Ectodermal cell (in vitro differentiated cells): ENCODE data around the gene LAMTOR4.
A peak's percentile ranks its signal among the peaks of the same experiment; 100 is the strongest.

Experiments used
- H3K27ac ChIP-seq: 2 replicates; pipeline ENCODE4 v1.7.0; 2013; ENCODE audit warnings: mild to moderate bottlenecking, low read depth, low read length; ENCODE audit not compliant: insufficient read depth, poor library complexity, severe bottlenecking
- H3K27me3 ChIP-seq: 2 replicates; pipeline ENCODE4 v1.7.0; 2013; ENCODE audit warnings: mild to moderate bottlenecking, low read length; ENCODE audit not compliant: insufficient read depth, control insufficient read depth, poor library complexity, severe bottlenecking
- H3K36me3 ChIP-seq: one replicate; pipeline ENCODE4 v1.7.0; 2013; ENCODE audit warnings: low read length; ENCODE audit not compliant: control insufficient read depth, insufficient read depth
- H3K4me1 ChIP-seq: one replicate; pipeline ENCODE4 v1.7.0; 2013; ENCODE audit warnings: low read length; ENCODE audit not compliant: control insufficient read depth, insufficient read depth
- H3K4me3 ChIP-seq: 2 replicates; pipeline ENCODE4 v1.7.0; 2013; ENCODE audit warnings: low read depth, low read length, control low read depth; ENCODE audit not compliant: insufficient read depth
- H3K9me3 ChIP-seq: 2 replicates; pipeline ENCODE4 v1.7.0; 2013; ENCODE audit warnings: mild to moderate bottlenecking, low read length, moderate library complexity; ENCODE audit not compliant: control insufficient read depth
- WGBS, 2 experiments: methylation state at CpG; one replicate each; pipeline ENCODE4 v1.1.7; 2013; ENCODE audit warnings: missing lambda C conversion rate in 2 of 2; 5-methylcytosine and 5-hydroxymethylcytosine counted together

Gene LAMTOR4

DNA sequence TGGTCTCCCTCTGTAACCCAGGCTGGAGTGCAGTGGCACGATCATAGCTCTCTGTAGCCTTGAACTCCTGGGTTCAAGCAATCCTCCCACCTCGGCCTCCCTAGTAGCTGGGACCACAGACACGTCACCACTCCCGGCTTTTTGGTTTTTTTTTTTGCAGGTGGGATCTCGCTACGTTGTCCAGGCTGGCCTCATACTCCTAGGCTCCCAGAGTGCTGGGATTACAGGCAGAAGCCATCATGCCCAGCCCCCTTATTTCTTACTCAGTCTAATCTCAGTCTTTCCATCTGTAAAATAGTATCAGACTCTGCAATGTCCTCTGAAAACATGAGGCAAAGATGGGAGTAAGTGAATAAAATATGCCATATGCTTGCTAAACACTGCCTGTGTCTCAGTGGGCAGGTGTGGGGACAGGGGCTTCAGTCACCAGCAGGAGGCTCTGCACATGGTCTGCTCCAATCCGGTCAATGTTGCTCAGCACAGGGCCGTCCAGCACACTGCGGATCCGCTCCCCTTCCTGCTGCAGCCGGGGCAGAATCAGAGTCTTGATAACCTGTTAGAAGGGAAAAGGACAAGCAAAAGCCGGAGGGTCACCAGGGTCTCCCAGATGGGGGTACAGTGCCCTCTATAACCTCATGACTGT is 39.1 kb upstream of the LAMTOR4 start:
- no peaks in the 10 kb centered on the region for H3K9me3 ChIP-seq
- H3K4me1 ChIP-seq = no peaks in the 10 kb centered on the region
- H3K4me3 ChIP-seq = no peak overlapping the region
- no peaks in the 10 kb centered on the region for H3K27me3 ChIP-seq
- H3K36me3 ChIP-seq = peaks cover 66% of the 10 kb centered on the region
- no peak overlapping the region for H3K27ac ChIP-seq
- WGBS, 2 experiments = 85 to 86% methylated on average over 12 of the region's 12 CpGs

- no peaks in the 10 kb centered on the region for H3K9me3 ChIP-seq
- no peak overlapping the region for H3K27ac ChIP-seq
- H3K4me3 ChIP-seq = no peak overlapping the region
- H3K36me3 ChIP-seq = peaks cover 53% of the 10 kb centered on the region
- H3K4me1 ChIP-seq = no peaks in the 10 kb centered on the region
- H3K27me3 ChIP-seq = no peaks in the 10 kb centered on the region
- 95 to 96% methylated on average over 7 of the region's 7 CpGs for WGBS, 2 experiments
Observed at GRCh38 chr7:100111156-100111555, 37.6 kb upstream of the LAMTOR4 start.

DNA sequence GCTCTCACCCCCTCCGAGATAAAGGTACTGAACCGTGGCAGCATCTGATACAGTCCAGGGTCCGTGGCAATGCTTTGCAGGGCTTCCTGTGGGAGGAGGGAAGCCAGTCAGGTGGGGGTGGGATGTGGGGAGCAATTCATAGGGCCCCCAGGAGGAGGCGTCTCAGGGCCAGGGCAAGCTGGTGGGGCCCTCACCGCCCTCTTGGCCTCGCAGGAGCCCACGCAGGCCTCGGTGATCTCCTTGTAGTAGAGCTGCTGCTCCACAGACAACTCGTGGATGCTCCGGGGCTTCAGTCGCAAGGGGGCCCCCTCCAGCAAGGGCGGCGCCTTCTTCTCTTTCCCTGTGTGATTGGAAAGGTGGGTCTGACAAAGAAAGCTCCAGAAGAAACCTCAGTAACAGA is 36.8 kb upstream of the LAMTOR4 start:
- no peaks in the 10 kb centered on the region for H3K9me3 ChIP-seq
- no peaks in the 10 kb centered on the region for H3K4me1 ChIP-seq
- H3K36me3 ChIP-seq = peaks cover 52% of the 10 kb centered on the region
- no peaks in the 10 kb centered on the region for H3K27me3 ChIP-seq
- H3K4me3 ChIP-seq = no peak overlapping the region
- 94 to 96% methylated on average over 13 of the region's 13 CpGs for WGBS, 2 experiments
- H3K27ac ChIP-seq = no peak overlapping the region

GRCh38 chr7:100115026-100115425 is 33.7 kb upstream of the LAMTOR4 start:
- WGBS, 2 experiments = 92 to 95% methylated on average over 7 of the region's 7 CpGs
- Histone ChIP-seq H3K4me1 (no peaks in the 10 kb centered on the region), H3K27me3 (no peaks in the 10 kb centered on the region), H3K9me3 (no peaks in the 10 kb centered on the region), H3K27ac (no peak overlapping the region), H3K4me3 (no peak overlapping the region), H3K36me3 (peaks cover 28% of the 10 kb centered on the region)

GRCh38 chr7:100118388-100119071 is 30.2 kb upstream of the LAMTOR4 start:
- H3K9me3 ChIP-seq = no peaks in the 10 kb centered on the region
- H3K4me1 ChIP-seq = peaks cover 3% of the 10 kb centered on the region
- whole genome bisulfite sequencing, 2 experiments = 20 to 21% methylated on average over 18 of the region's 18 CpGs
- H3K27ac ChIP-seq = no peak overlapping the region
- H3K4me3 ChIP-seq = peak overlapping the region; percentile 83
- no peaks in the 10 kb centered on the region for H3K27me3 ChIP-seq
- H3K36me3 ChIP-seq = peaks cover 7% of the 10 kb centered on the region

DNA sequence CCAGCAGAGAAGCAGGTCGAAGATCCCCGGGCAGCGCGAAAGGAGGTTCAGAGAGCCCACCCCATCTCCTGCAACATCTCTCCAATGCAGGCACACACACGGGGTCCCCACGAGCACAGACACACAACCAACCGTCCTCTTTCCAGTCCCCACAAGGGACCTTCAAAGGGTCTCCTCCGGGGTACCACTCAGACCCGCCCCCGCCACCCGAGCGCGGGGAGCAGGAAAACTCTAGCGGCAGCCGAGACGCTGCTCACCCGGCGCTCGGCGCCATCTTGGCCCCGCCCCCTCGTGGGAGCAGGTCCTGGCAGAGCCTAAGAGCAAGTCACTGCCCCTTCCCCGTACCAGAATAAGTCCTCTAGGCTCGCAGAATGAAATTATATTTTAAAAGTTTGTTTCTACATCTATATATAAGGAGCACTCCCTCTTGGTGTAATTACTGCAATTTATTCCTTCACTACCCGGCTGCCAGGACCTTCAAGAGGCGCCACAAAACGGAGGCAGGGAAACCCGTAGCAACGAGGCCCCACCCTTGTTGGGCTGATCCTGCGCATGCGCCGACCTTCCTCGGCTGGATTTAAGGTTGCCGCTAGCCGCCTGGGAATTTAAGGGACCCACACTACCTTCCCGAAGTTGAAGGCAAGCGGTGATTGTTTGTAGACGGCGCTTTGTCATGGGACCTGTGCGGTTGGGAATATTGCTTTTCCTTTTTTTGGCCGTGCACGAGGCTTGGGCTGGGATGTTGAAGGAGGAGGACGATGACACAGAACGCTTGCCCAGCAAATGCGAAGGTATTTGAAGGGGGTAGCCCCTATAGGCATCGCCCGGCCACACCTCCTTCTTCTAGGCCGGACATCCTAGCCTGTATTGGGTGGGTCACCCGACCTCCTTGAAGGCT is 29.4 kb upstream of the LAMTOR4 start, which contains the start of the genes CNPY4 and TAF6:
Gene CNPY4, plus strand, starts transcription at position 563 of the 898 bp plus-strand sequence. Its CDS starts 111 bp downstream, at position 674.
Gene TAF6, minus strand, starts transcription at position 287 of the 898 bp plus-strand sequence. CDS start 5,149 bp downstream, outside the sequence.
- H3K4me1 ChIP-seq = peaks cover 3% of the 10 kb centered on the region
- no peaks in the 10 kb centered on the region for H3K27me3 ChIP-seq
- H3K36me3 ChIP-seq = no peaks in the 10 kb centered on the region
- peak within 1 kb of the TSS; percentile 99 for H3K27ac ChIP-seq
- 1% methylated on average over 48 of the region's 49 CpGs for WGBS, 2 experiments
- H3K4me3 ChIP-seq = peak within 1 kb of the TSS; percentile 83
- no peaks in the 10 kb centered on the region for H3K9me3 ChIP-seq

DNA sequence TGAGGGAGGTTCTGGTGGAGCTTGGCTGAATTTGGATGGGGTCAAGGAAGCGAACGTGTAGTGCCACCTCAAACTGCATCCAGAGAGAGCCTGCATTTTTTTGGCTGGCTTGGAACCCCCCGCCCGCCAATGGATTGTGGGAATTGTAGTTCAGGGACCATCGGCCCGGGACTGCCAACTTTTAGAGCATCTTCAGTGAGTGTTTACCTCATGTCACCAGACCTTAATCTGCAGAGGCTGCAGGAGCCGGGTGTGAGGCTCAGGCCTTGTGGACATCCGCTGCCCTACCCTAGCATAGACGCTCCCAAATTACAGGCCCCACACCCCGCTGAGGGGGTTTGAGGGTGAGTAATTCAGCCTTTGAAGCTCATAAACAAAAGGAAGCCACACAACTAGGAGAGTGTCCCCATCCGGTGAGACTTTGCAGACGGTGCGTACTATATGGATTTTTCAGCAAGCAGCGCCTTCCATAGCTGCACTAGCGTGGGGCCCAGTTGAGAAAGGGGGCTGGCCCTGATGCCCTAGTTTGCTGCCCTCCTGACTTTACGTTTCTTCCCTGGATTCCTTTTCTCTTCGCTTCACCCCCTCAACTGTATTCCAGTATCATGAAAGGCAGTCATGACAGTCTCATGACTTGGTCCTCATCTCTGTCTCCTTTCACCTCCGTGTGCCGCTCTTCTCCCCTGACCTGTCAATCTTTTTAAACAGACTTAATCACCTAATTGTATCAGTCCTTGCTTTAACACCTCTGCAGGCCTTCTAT is 28.6 kb upstream of the LAMTOR4 start:
- peak overlapping the region; percentile 83 for H3K4me3 ChIP-seq
- H3K36me3 ChIP-seq = no peaks in the 10 kb centered on the region
- H3K27ac ChIP-seq = peak overlapping the region; percentile 99
- H3K27me3 ChIP-seq = no peaks in the 10 kb centered on the region
- 13 to 16% methylated on average over 19 of the region's 19 CpGs for WGBS, 2 experiments
- peaks cover 3% of the 10 kb centered on the region for H3K4me1 ChIP-seq
- H3K9me3 ChIP-seq = no peaks in the 10 kb centered on the region

- 49 to 58% methylated on average over 1 of the region's 1 CpG for WGBS, 2 experiments
- Histone ChIP-seq H3K27ac (no peak overlapping the region), H3K9me3 (no peaks in the 10 kb centered on the region)
Observed at GRCh38 chr7:100120733-100121036, 28.0 kb upstream of the LAMTOR4 start.

GRCh38 chr7:100122067-100122466 is 26.7 kb upstream of the LAMTOR4 start:
- Histone ChIP-seq H3K36me3 (no peaks in the 10 kb centered on the region), H3K27me3 (no peaks in the 10 kb centered on the region), H3K4me1 (peaks cover 3% of the 10 kb centered on the region), H3K9me3 (no peaks in the 10 kb centered on the region), H3K27ac (no peak overlapping the region), H3K4me3 (no peak overlapping the region)
- WGBS, 2 experiments = 77 to 83% methylated on average over 13 of the region's 13 CpGs

More at GRCh38 chr7:100120733-100121036, 28.0 kb upstream of the LAMTOR4 start:
- Histone ChIP-seq H3K27me3 (no peaks in the 10 kb centered on the region), H3K4me3 (peak overlapping the region; percentile 83), H3K36me3 (no peaks in the 10 kb centered on the region), H3K4me1 (peaks cover 3% of the 10 kb centered on the region)
